NT2/D1 (cell line): ENCODE data around the gene OSBPL7.

Experiments
- DNase-seq: peaks from one replicate; pipeline ENCODE4 v3.0.0-alpha.2; 2011; ENCODE audit warnings: low read depth, low spot score
- H3K27me3 ChIP-seq: 2 replicates; pipeline ENCODE4 v1.6.0; 2011; ENCODE audit warnings: mild to moderate bottlenecking; ENCODE audit not compliant: insufficient read length, insufficient read depth
- H3K36me3 ChIP-seq: 2 replicates; pipeline ENCODE4 v1.6.1; 2011; ENCODE audit warnings: mild to moderate bottlenecking, low read length, mixed read lengths; ENCODE audit not compliant: insufficient read depth, insufficient read length
- H3K4me1 ChIP-seq: 2 replicates; pipeline ENCODE4 v1.5.1; 2011; ENCODE audit not compliant: insufficient read depth, insufficient read length
- H3K4me3 ChIP-seq: 2 replicates; pipeline ENCODE4 v1.5.1; 2011; ENCODE audit warnings: low read depth; ENCODE audit not compliant: insufficient read length
- H3K9ac ChIP-seq: 2 replicates; pipeline ENCODE4 v1.6.0; 2011; ENCODE audit warnings: low read depth; ENCODE audit not compliant: insufficient read length
- H3K9me3 ChIP-seq: 2 replicates; pipeline ENCODE4 v1.5.1; 2011; ENCODE audit warnings: mild to moderate bottlenecking, low read length; ENCODE audit not compliant: insufficient read depth
- SUZ12 ChIP-seq: IDR thresholded peaks from 2 replicates; pipeline ENCODE4 v1.6.1; 2011; ENCODE audit not compliant: insufficient read length, insufficient read depth; ENCODE audit errors: extremely low read depth
- YY1 ChIP-seq: IDR thresholded peaks from 2 replicates; pipeline ENCODE4 v1.6.1; 2011; ENCODE audit not compliant: insufficient read length, insufficient read depth
- ZNF274 ChIP-seq: IDR thresholded peaks from 2 replicates; pipeline ENCODE4 v1.6.1; 2011; ENCODE audit warnings: mild to moderate bottlenecking, low read depth, low read length

OSBPL7 gene

DNA sequence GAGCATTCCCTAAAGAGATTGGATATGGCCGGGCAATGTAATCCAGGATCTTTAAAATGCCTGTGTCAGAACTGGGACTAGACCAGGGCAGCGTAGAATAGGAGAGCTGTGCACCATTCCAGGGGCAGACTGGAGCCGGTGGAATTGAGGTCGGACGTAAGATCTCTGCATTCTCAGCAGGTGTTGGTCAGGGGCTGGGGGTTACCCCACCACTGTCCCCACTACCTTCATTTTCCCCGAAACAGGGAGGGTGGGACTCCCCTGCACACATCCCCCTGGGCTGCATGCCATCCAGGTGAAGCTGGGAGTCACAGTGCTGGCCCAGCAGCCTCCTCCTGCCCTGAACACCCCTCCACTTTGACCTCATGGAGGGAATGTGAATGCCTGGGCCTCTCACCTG, 17.8 kb downstream of the OSBPL7 start:
- Histone ChIP-seq H3K27me3 (peaks cover 2% of the 10 kb centered on the region), H3K4me1 (no peaks in the 10 kb centered on the region), H3K9me3 (no peaks in the 10 kb centered on the region), H3K36me3 (peaks cover 26% of the 10 kb centered on the region), H3K9ac (no peak overlapping the region), H3K4me3 (no peak overlapping the region)
- DNase-seq, result no peak
- TF ChIP-seq SUZ12, result no peak
- TF ChIP-seq ZNF274, result no peak
- no peak for TF ChIP-seq YY1

GRCh38 chr17:47803201-47803600, 18.4 kb downstream of the OSBPL7 start:
- no peak for DNase-seq
- Histone ChIP-seq H3K9ac (no peak overlapping the region), H3K9me3 (no peaks in the 10 kb centered on the region), H3K27me3 (peaks cover 2% of the 10 kb centered on the region), H3K4me1 (no peaks in the 10 kb centered on the region), H3K36me3 (peaks cover 21% of the 10 kb centered on the region), H3K4me3 (no peak overlapping the region)
- no peak for TF ChIP-seq YY1
- no peak for TF ChIP-seq ZNF274
- TF ChIP-seq SUZ12, result no peak

DNA sequence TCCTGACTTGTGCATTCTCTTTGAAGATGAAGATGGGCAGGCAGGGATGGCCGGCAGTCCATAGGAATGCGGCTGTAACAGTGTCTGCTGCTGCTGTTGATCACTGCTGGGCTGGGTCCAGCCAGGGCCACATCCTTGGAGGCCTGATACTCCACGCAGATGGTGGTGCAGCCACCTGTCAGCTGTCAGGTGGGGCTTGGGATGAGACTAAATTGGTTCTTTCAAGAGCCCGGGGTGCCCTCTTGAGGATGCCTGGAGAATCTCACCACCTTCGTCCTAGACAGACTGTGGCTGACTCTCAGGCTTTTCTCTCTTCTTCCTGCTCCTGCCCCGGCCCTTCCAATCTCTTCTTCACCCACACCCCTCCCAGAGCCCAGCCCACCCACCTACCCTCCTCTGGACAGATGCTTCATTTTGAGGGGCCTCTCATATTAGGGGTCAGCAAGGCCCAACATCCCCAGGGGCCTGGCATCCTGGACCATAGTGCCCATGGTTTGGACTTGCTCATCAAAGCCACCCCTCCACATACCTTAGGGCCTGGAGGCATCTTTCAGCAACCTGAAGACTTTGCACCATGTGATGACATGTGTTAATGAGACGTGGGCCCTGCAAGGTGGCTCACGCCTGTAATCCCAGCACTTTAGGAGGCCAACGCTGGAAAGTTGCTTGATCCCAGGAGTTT, 19.1 kb downstream of the OSBPL7 start:
- Histone ChIP-seq H3K4me1 (no peaks in the 10 kb centered on the region), H3K9ac (no peak overlapping the region), H3K36me3 (peaks cover 14% of the 10 kb centered on the region), H3K4me3 (no peak overlapping the region), H3K27me3 (peaks cover 2% of the 10 kb centered on the region), H3K9me3 (no peaks in the 10 kb centered on the region)
- no peak for DNase-seq
- TF ChIP-seq YY1 (no peak), SUZ12 (no peak), ZNF274 (no peak)

- no peak for DNase-seq
- no peak for TF ChIP-seq SUZ12
- TF ChIP-seq YY1, result no peak
- TF ChIP-seq ZNF274, result no peak
- Histone ChIP-seq H3K36me3 (peaks cover 8% of the 10 kb centered on the region), H3K27me3 (peaks cover 2% of the 10 kb centered on the region), H3K9ac (no peak overlapping the region), H3K4me1 (no peaks in the 10 kb centered on the region), H3K4me3 (no peak overlapping the region), H3K9me3 (no peaks in the 10 kb centered on the region)
These were observed 19.7 kb downstream of the OSBPL7 start for GRCh38 chr17:47801906-47802305.

GRCh38 chr17:47801176-47801765, 20.3 kb downstream of the OSBPL7 start:
- Histone ChIP-seq H3K36me3 (peaks cover 4% of the 10 kb centered on the region), H3K4me1 (no peaks in the 10 kb centered on the region), H3K9me3 (no peaks in the 10 kb centered on the region), H3K4me3 (no peak overlapping the region), H3K9ac (no peak overlapping the region), H3K27me3 (peaks cover 2% of the 10 kb centered on the region)
- TF ChIP-seq ZNF274, result no peak
- TF ChIP-seq YY1, result no peak
- TF ChIP-seq SUZ12, result no peak
- no peak for DNase-seq

- Histone ChIP-seq H3K36me3 (no peaks in the 10 kb centered on the region), H3K4me3 (no peak overlapping the region), H3K9ac (no peak overlapping the region), H3K4me1 (no peaks in the 10 kb centered on the region), H3K27me3 (peaks cover 3% of the 10 kb centered on the region), H3K9me3 (no peaks in the 10 kb centered on the region)
- TF ChIP-seq SUZ12 (no peak), ZNF274 (no peak), YY1 (no peak)
- no peak for DNase-seq
These were observed 20.9 kb downstream of the OSBPL7 start for GRCh38 chr17:47800686-47801085.

DNA sequence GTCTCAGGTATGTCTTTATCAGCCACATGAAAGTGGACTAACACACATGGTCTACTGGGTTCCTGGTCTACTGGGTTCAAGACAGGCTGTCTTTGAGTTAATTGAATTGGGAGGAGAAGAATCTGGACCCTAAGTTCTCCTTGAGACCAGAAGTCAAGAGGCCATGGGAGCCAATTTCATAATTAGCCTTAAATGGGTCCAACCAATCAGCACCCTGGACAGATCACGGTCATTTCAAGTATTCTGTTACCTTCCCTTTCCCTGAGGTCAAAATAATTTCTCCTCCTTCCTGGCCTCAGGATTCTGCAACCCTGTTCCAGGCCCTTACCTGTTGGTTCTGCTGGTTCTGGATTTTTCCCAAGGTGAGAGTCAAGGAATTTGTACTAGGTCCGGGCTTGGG, 23.8 kb downstream of the OSBPL7 start:
- no peaks in the 10 kb centered on the region for H3K4me1 ChIP-seq
- H3K27me3 ChIP-seq, result peaks cover 30% of the 10 kb centered on the region
- TF ChIP-seq SUZ12 (no peak), YY1 (no peak), ZNF274 (no peak)
- no peaks in the 10 kb centered on the region for H3K36me3 ChIP-seq
- DNase-seq, result no peak
- H3K9me3 ChIP-seq, result no peaks in the 10 kb centered on the region
- no peak overlapping the region for H3K4me3 ChIP-seq
- no peak overlapping the region for H3K9ac ChIP-seq

DNA sequence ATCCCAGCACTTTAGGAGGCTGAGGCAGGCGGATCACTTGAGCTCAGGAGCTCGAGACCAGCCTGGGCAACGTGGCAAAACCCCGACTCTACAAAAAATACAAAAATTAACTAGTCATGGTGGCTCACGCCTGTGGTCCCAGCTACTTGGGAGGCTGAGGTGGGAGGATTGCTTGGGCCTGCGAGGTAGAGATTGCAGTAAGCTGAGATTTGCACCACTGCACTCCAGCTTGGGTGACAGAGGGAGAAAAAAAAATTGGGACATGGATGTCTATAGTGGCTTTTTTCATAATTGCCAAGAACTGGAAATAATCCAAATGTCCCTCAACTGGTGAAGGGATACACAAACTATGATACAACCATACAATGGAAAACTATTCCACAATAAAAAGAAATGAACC, 28.6 kb downstream of the OSBPL7 start:
- H3K4me1 ChIP-seq, result no peaks in the 10 kb centered on the region
- H3K27me3 ChIP-seq, result peaks cover 71% of the 10 kb centered on the region
- DNase-seq, result no peak
- TF ChIP-seq ZNF274 (no peak), YY1 (no peak), SUZ12 (no peak)
- no peaks in the 10 kb centered on the region for H3K36me3 ChIP-seq
- no peak overlapping the region for H3K9ac ChIP-seq
- no peaks in the 10 kb centered on the region for H3K9me3 ChIP-seq
- no peak overlapping the region for H3K4me3 ChIP-seq
